K562 (cell line): Measurements from ENCODE around the gene CDKN3. TPM values are rescaled to one million over a fixed set of nuclear protein-coding genes. Genes with fewer than 3 reads are reported as not detected.

Source experiments
- ATAC-seq: fragments of 200-7000 bp; cut with Tn5 transposase; 3 replicates; pipeline ENCODE4 v1.9.1; 2020; ENCODE audit warnings: moderate library complexity
- BruUV-seq: library from RNA; stranded (reverse); fragments of 400-500 nt; replicated peaks from 2 replicates; lab custom pipeline; 2021; lab: Mats Ljungman, UMichigan
- CTCF ChIA-PET: fragments of 300-600 bp; formaldehyde crosslinking; extraction: SDS; loops from one replicate; lab custom pipeline; 2021; ENCODE audit warnings: low intra/inter-chr PET ratio; lab: Yijun Ruan, JAX
- POLR2A ChIA-PET: fragments of 300-600, 350-650 bp; sonication (Branson Sonifier 250); formaldehyde crosslinking; extraction: SDS; loops from one replicate; lab custom pipeline; 2021; ENCODE audit warnings: antibody characterized with exemption, inconsistent platforms; lab: Yijun Ruan, JAX
- DNase-seq, 4 experiments: peaks; one replicate each; pipeline versions ENCODE4 v3.0.0 to v3.0.0-alpha.2; 2011 to 2018; ENCODE audit warnings: low spot score in 3 of 4, mixed read lengths in 3 of 4; ENCODE audit errors: extremely low read depth in 1 of 4
- FAIRE-seq: peaks from 2 replicates; lab custom pipeline; 2011; peaks lifted over from hg19 to GRCh38; lab: Jason Lieb, UNC
- H2AFZ ChIP-seq: 2 replicates; pipeline ENCODE4 v1.6.0; 2011; ENCODE audit warnings: low read depth, low read length, control low read depth, inconsistent platforms
- H3K27ac ChIP-seq: fragments of 200-600 bp; 3 replicates; pipeline ENCODE4 v1.8.0; 2011; ENCODE audit warnings: low read depth, mild to moderate bottlenecking, control low read depth, inconsistent platforms, low read length, moderate library complexity, mixed read lengths; ENCODE audit errors: extremely low read depth
- H3K27me3 ChIP-seq, 2 experiments: fragments of 300-600 bp in 1 of 2; 2 replicates in 1 of 2; 3 replicates in 1 of 2; pipeline versions ENCODE4 v1.6.0 to v1.8.0; 2011; ENCODE audit warnings: inconsistent platforms in 2 of 2, low read length in 2 of 2, mild to moderate bottlenecking in 1 of 2, mixed read lengths in 1 of 2, moderate library complexity in 1 of 2; ENCODE audit not compliant: control insufficient read depth in 2 of 2, insufficient read depth in 2 of 2
- H3K36me3 ChIP-seq: fragments of 300-600 bp; 3 replicates; pipeline ENCODE4 v1.8.0; 2011; ENCODE audit warnings: mild to moderate bottlenecking, low read length, inconsistent platforms; ENCODE audit not compliant: control insufficient read depth, insufficient read depth
- H3K4me1 ChIP-seq, 2 experiments: fragments of 200-600 bp in 1 of 2; replicated peaks in 1 of 2; 2 replicates in 1 of 2; 3 replicates in 1 of 2; pipeline versions ENCODE4 v1.5.1 to v1.8.0; 2011; ENCODE audit warnings: inconsistent platforms in 2 of 2, low read length in 2 of 2, mild to moderate bottlenecking in 1 of 2, mixed read lengths in 1 of 2, moderate library complexity in 1 of 2; ENCODE audit not compliant: control insufficient read depth in 2 of 2, insufficient read depth in 2 of 2
- H3K4me2 ChIP-seq: 2 replicates; pipeline ENCODE4 v1.6.1; 2011; ENCODE audit warnings: low read length, control low read depth, inconsistent platforms, mixed read lengths; ENCODE audit not compliant: insufficient read depth
- H3K4me3 ChIP-seq: fragments of 200-600 bp; sonication (generic), shearing (Covaris generic); 2 replicates; pipeline ENCODE4 v1.5.1; 2016; ENCODE audit warnings: control low read depth, inconsistent platforms
- H3K79me2 ChIP-seq: fragments of 200-600 bp; 3 replicates; pipeline ENCODE4 v1.8.0; 2011; ENCODE audit warnings: low read length, inconsistent platforms; ENCODE audit not compliant: control insufficient read depth, insufficient read depth
- H3K9ac ChIP-seq, 2 experiments: 2 replicates each; pipeline versions ENCODE4 v1.6.0 to v1.6.1; 2011; ENCODE audit warnings: low read depth in 2 of 2, low read length in 2 of 2, control low read depth in 1 of 2, inconsistent platforms in 1 of 2, mild to moderate bottlenecking in 1 of 2, mixed read lengths in 1 of 2; ENCODE audit not compliant: insufficient read depth in 1 of 2
- H3K9me1 ChIP-seq: one replicate; pipeline ENCODE4 v1.6.0; 2011; ENCODE audit warnings: inconsistent platforms, mild to moderate bottlenecking, low read length, moderate library complexity; ENCODE audit not compliant: control insufficient read depth, insufficient read depth
- H3K9me3 ChIP-seq: replicated peaks from 2 replicates; pipeline ENCODE4 v1.5.1; 2011; ENCODE audit warnings: low read depth, low read length, inconsistent platforms; ENCODE audit not compliant: control insufficient read depth, insufficient read depth
- H4K20me1 ChIP-seq: replicated peaks from 2 replicates; pipeline ENCODE4 v1.6.1; 2011; ENCODE audit warnings: low read length, inconsistent platforms, mixed read lengths; ENCODE audit not compliant: control insufficient read depth, insufficient read depth
- CBFA2T3 ChIP-seq: fragments of 450-650 bp; IDR thresholded peaks from 2 replicates; pipeline ENCODE4 v1.6.1; 2017
- GTF2E2 ChIP-seq: fragments of 200-800 bp; sonication (Bioruptor generic); IDR thresholded peaks from 2 replicates; pipeline ENCODE4 v1.6.1; 2016; ENCODE audit warnings: missing genetic modification characterization, missing compliant biosample characterization
- MAZ ChIP-seq, 2 experiments: fragments of 450-650 bp in 1 of 2; sonication (generic) in 1 of 2; formaldehyde crosslinking; IDR thresholded peaks in 1 of 2; conservative IDR thresholded peaks in 1 of 2; 2 replicates each; pipeline versions ENCODE4 v1.4.0 to v1.5.0; 2020; ENCODE audit warnings: mild to moderate bottlenecking in 1 of 2, missing genetic modification reagents in 1 of 2
- SAP30 ChIP-seq: fragments of 200-600 bp; sonication (generic); IDR thresholded peaks from 2 replicates; pipeline ENCODE4 v1.6.1; 2012; ENCODE audit warnings: borderline replicate concordance, low read depth, mild to moderate bottlenecking, moderate library complexity, low read length, control low read depth, inconsistent platforms; ENCODE audit not compliant: insufficient read depth, poor library complexity, severe bottlenecking
- SMARCA4 ChIP-seq: fragments of 450-650 bp; IDR thresholded peaks from 2 replicates; pipeline ENCODE4 v1.6.1; 2016
- ZNF830 ChIP-seq: fragments of 250-450 bp; sonication (Bioruptor Pico); IDR thresholded peaks from 2 replicates; pipeline ENCODE4 v1.5.0; 2021; ENCODE audit warnings: mild to moderate bottlenecking
- whole genome bisulfite sequencing: fragments of 100-300 bp; shearing (Covaris generic); methylation state at CpG from one replicate; pipeline ENCODE4 v1.1.6; 2016; ENCODE audit warnings: low coverage, mixed read lengths; ENCODE audit not compliant: insufficient coverage; ENCODE audit errors: missing lambda C conversion rate; 5-methylcytosine and 5-hydroxymethylcytosine counted together
- in situ Hi-C: fragments of 300-500 bp; cut with MboI; formaldehyde crosslinking; loops from 4 replicates; pipeline ENCODE4 v1.15.0; 2018; ENCODE audit warnings: inconsistent platforms, mixed read lengths
- intact Hi-C: fragments of 100-400 bp; cut with micrococcal nuclease; formaldehyde crosslinking; loops from 2 replicates; pipeline ENCODE4 v1.14.2; 2022
- polyA plus RNA-seq, 8 experiments: library from polyadenylated mRNA; depleted of rRNA in 4 of 8; stranded (reverse) in 5 of 8; unstranded in 3 of 8; fragments of >200 nt; fragmentation: Nextera tagmentation in 2 of 8; fragmentation: Illumina TruSeq in 1 of 8; extraction: Ambion mirVana in 2 of 8; extraction: Trizol in 1 of 8; gene quantifications; 2 replicates each; pipeline versions ENCODE4 v1.2.1 to v1.2.3, GENCODE V29; 2011 to 2014; ENCODE audit warnings: inconsistent platforms in 1 of 8, missing spikeins in 1 of 8
- total RNA-seq, 7 experiments: library from RNA; depleted of rRNA in 6 of 7; stranded (reverse); fragments of >200 nt in 6 of 7; fragmentation: Illumina TruSeq in 2 of 7; extraction: Trizol in 2 of 7; gene quantifications; 2 replicates each; pipeline versions ENCODE4 v1.2.1 to v1.2.3, GENCODE V29; 2011 to 2021; ENCODE audit warnings: low replicate concordance in 1 of 7

The CDKN3 gene
- total and polyA plus RNA-seq, 9 of the 15 experiments (the other 6 are each of a cell fraction or from before 2014, with no cell fraction given) = 41.3 to 128 (median 70.7) TPM

DNA sequence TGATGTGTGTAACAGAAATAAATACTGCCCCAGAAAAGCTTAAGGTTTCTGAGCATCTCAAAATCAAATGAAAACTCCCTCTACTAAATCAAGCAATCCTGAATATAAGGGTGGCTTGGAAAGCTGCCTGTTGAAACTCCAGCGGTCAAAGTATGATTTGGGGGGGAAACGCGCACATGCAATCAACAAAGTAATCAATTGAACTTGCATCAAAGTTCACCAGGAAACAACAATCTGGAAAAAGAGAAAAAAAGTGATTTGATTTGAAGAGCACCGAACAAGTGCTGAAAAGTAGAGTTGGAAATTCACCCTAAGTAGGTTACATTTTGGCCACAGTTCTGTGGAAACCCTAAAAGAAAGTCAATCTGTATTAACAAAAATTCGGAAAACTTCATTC, 43.7 kb downstream of the CDKN3 start:
- H3K36me3 ChIP-seq = peaks cover 3% of the 10 kb centered on the region; the same call in 1 of the 3 replicates
- peak; percentile 15 for FAIRE-seq
- H4K20me1 ChIP-seq = no peaks in the 10 kb centered on the region
- CTCF ChIA-PET = no interaction called here
- in situ Hi-C loops = no loop called here
- peak overlapping the region; percentile 69 to 97 for H3K9ac ChIP-seq
- TF ChIP-seq MAZ (CRISPR knock-in tag; conservative IDR thresholded peaks at IDR 0.05 in 1 of 2, IDR thresholded peaks at IDR 0.05 in 1 of 2) (no peak), ZNF830 (CRISPR knock-in tag) (no peak), SAP30 (peak; percentile 6), GTF2E2 (tag) (0 out of 2 replicates have a peak, but pooled peaks have one; percentile 18), CBFA2T3 (no peak), SMARCA4 (peak; percentile 3; the same call in 1 of the 2 replicates)
- TF ChIP-seq, all 486 proteins: peak for 3
- peak overlapping the region; percentile 93 for H3K27ac ChIP-seq
- ATAC-seq (no peak), DNase-seq (no peak)
- peak overlapping the region; percentile 94; the same call in 1 of the 2 replicates for H2AFZ ChIP-seq
- no peaks in the 10 kb centered on the region for H3K9me3 ChIP-seq
- H3K4me3 ChIP-seq = peak overlapping the region; percentile 91
- no peaks in the 10 kb centered on the region for H3K27me3 ChIP-seq
- no peaks in the 10 kb centered on the region for H3K9me1 ChIP-seq
- 0% methylated on average over 5 of the region's 5 CpGs for WGBS
- peaks cover 10 to 15% of the 10 kb centered on the region in 2 experiments; a peak in 4 of 5 replicates for H3K4me1 ChIP-seq
- H3K4me2 ChIP-seq = peak overlapping the region; percentile 68
- intact Hi-C loops = loop anchor here (2.0 kb wide), 2 partner anchors 44 to 48 kb away; partner anchors contain the start of genes CDKN3 and GMFB
- BruUV-seq = no TSS peak
- POLR2A ChIA-PET = no interaction called here
- H3K79me2 ChIP-seq = peaks cover 57% of the 10 kb centered on the region
